ENCODE results near the gene RASA1.

Gene RASA1

DNA sequence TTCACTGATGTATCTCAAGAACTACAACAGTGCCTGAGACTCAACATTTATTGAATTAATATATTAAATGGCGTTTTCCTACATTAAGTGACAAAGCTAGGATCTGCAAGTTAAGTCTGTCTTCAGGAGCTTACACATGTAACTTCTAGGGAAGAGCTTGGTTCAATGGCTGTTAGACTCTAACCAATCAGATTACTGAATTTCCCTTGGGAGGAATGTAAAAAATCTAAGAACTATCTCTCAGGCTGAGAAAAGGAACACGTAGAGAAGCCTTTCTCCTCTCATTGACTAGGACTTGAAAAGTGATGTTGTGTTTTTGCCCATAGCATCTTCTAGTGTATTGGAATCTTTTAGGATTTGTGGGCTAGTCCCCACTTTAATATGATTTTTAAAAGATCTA, 91.4 kb downstream of the RASA1 start:
- no peak for DNase-seq

DNA sequence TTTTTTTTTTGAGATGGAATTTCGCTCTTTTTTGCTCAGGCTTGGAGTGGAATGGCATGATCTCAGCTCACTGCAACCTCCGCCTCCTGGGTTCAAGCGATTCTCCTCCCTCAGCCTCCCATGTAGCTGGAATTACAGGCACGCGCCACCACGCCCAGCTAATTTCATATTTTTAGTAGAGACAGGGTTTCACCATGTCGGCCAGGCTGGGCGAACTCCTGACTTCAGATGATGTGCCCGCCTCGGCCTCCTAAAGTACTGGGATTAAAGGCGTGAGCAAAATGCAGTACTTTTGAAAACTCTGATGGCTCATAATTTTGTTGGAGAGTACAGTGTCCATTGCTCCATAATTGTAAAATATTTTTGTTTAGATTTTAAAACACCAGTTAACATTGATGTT, 92.4 kb downstream of the RASA1 start:
- DNase-seq = no peak

- no peak for DNase-seq
Measured at GRCh38 chr5:87361031-87361445, 93.4 kb downstream of the RASA1 start.

DNA sequence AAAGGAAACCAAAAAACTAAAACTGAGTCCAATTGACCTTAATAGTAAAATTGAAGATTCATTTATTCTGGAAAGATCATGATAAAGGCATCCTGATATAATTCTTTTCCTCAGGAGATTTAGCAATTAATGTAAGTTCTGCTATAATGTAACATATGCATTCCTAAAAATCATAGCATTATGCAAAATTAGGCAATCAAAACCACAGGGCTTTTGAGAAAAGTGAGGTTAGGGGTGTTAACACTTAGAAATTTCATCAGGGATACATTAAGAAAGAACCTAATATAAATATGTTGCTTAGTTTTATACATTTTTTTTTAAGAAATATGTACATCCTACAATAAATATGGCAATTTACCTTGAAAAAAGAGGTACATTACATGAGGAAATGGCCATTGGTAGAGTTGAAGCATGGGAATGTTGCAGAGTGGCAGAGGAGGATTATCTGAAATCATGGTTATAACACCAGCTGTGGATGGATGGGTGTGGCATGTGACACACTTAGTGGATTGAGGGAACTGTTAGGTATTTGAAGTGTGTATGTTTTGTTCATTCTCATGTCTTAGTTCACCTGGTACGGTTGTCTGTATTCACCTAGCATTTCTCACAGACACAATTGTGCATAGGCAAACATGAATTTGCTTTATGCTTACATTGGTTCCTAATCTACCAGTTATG, 94.0 kb downstream of the RASA1 start:
- DNase-seq = no peak

DNA sequence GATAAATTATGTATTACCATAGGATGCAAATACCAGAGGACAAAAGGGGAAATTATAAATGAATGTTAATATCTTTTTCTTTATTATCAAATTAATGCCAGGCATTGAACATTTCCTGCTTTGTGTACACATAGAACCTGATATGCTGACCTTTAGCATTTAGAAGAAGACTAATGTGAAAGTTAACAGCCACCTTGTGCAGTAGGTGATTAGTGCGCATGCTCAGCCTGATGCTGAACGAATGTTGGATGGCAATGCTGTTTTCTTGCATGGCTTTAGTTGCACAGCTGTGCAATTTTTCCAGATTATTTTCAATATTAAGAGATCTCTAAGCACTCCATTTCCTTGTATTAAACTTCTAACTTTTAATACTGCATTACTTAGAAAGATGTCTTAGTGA, 99.6 kb downstream of the RASA1 start:
- no peak for DNase-seq

GRCh38 chr5:87368601-87369000, 100.9 kb downstream of the RASA1 start:
- DNase-seq = no peak

DNA sequence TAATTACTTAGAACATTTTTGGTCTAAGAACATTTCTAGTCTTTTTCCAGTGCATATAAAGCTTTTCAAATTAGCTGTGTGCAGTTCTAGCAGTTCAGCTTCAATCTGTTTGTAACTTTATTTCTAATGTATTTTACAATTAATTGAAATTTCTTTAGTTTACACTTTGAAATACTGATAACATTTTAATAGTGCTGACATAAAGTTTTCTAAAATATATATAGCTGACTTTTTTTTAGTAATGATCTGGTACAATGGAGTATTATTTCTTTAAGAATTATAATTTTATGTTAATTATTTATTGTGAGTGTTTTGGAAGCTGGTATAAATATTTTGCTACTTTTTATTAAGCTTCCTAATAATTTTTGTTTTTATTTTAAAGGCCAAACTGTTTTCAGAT, 101.7 kb downstream of the RASA1 start:
- no peak for DNase-seq

GRCh38 chr5:87372705-87373104, 105.0 kb downstream of the RASA1 start:
- DNase-seq = no peak

- no peak for DNase-seq
Measured at GRCh38 chr5:87382224-87382623, 114.5 kb downstream of the RASA1 start.

- no peak for DNase-seq
Measured at GRCh38 chr5:87383216-87383615, 115.5 kb downstream of the RASA1 start.

DNA sequence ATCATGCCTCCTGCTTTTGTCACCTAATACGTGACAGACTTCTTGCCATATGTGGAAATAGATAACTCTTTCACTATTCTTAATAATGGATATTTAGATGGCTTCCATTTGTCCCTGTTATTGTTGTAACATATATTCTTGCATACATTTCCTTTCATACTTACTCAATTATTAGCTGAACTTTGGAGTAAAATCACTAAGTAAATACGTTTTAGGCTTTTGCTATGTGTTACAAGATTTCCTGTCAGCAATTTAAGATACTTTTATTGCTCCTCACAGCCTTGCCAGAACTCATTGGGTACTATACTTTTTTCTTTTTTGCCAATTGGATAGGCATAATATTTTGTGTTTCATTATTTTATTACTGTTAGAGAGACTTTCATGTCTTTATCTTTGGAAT, 118.1 kb downstream of the RASA1 start:
- no peak for DNase-seq

GRCh38 chr5:87388129-87388528, 120.4 kb downstream of the RASA1 start:
- no peak for DNase-seq

- DNase-seq = no peak
Measured at GRCh38 chr5:87389296-87390034, 121.8 kb downstream of the RASA1 start.

GRCh38 chr5:87390075-87390474, 122.4 kb downstream of the RASA1 start:
- DNase-seq = no peak

GRCh38 chr5:87390576-87391199, 123.0 kb downstream of the RASA1 start:
- DNase-seq = no peak

DNA sequence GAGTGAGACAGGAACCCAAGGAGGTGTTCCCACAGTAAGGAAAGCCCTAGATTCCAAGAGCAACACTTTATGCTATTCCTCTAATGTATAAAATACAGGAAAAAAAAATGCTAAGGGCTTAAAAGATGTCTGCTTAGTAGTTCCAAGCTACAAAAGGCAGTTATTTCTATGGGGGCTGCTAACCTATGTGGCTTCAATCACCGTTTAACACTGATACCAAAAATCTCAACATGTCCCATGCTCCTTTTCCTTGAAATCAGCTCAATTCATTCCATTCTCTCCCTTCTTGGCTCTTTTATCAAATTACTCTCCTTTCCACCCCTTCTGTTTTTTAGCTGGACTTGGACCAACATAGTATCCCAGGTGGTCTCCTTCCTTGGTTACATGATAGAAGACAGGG, 124.5 kb downstream of the RASA1 start:
- DNase-seq = no peak

DNA sequence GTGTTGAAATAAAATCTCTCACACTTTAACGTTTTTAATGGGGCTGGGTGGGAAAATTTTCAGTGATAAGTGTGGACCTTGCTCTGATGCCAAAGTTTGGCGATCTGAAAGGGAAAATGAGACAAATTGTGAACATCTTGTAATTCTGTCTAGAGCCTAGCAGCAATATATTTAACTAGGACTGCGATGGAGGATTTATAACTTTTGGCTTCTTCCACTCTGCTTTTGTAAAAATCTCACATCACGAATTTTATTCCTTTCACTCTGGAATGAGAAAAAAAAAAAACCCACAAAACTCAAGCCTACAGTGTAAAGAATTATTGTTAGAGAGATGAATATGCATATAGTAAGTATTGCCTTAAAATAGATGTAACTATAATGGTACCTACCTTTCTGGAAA, 125.1 kb downstream of the RASA1 start:
- DNase-seq = no peak

DNA sequence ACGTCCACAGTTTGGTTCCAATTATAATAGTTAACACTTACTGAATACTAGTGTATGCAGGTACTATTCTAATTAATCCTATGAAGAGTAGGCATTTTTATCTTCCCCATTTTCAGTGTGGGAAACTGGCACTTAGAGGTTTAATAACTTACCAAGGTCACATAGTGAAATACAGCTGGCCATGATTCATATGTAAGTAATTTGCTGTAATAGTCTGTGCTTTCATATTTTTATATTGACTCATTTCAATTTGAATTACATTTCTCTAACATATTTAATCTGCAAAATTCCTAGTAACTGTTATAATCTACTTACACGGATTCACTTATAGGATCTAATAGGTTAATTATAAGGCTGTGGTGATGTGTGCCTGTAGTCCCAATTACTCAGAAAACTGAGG, 125.6 kb downstream of the RASA1 start:
- no peak for DNase-seq

DNA sequence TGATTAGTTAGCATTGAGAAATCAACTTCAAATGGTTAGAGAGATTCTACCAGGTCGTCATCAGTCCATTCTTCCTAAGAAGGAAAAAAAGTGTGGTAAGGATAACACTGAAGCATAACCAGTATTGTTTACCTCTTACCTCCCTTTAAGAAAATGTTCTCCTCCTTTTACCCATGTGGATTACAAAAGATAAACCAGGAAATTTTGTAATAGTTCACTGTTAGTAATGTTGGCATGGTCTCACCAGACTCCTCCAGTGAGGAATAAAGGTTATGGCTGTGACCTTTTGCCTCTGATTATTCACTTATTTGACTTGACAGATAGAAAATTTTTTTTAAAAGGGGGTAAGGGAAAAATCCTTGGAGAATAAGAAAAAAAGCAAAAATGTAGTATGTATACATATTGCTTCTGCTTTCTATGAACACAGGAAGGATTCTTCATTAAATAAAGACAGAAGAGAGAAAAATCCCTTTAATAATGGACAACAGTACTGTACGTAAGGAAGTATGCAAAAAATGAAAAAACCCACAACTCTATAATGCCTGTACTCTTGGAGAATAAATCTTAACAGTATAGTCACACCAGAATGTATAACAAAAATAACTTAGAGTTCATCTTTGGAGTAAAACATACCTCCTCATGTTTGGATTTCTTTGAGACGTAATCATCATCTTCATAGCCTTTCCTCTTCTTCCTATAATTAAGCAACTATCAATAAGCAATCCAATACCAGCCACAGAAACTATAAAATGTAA, 126.9 kb downstream of the RASA1 start:
- no peak for DNase-seq

GRCh38 chr5:87398981-87399614, 131.4 kb downstream of the RASA1 start:
- DNase-seq = no peak

DNA sequence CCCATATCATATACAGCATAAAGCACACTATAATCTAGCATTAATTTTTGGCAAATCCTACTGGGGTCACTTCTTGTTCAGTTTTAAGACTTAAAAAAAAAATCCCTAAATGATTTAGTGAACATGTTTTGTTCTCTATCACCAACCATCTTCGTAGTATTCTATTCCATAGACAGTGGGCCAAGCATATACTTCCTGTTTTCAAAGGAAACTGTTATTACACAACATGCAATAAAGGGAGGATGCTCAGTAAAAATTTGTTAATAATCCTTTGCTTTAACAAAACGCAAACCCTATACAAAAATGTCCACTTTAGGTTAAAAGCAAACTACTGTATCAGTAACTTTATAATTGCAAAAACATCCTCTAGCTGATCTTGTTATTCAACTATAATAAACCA, 132.0 kb downstream of the RASA1 start:
- DNase-seq = no peak
